ENCODE measurements around the gene TSHZ2. TPM values are rescaled to one million over a fixed set of nuclear protein-coding genes. Genes with fewer than 3 reads are reported as not detected.

Gene TSHZ2
- polyA plus RNA-seq, 1 donor from 2014 or later: 0.73 TPM

DNA sequence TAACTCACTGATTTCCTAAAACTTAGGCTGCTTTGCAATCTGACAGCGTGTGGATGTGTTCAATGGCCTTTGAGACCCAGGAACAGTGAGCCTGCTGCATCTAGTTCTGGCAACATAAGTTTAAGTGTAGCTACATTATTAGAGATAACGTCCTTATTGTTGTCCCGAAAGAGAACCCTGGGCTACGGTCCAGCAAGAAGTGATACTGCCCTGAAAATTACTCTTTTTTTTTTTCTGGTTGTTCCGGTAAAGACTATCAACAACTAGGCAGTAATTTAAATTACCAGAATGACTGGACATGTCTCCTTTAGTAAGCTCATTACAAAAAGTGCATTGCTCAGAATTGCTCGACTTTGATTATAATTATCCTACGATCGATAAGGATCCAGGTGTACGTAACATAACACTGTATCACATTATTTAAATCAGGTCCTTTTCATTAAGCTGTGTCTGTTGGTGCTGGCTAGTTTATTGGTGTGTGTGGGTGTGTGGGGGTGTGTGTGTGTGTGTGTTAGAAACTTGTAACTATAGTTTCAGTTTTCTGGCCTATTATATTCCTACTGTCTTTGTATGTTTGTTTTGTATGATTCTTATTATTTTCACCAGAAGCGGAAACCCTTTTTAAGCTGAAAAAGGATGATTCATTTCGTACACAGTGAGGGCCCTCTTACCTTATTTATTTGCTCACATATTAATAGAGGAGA, 3.0 kb downstream of the TSHZ2 start:
- peaks cover 6 to 26% (median 15%) of the 10 kb centered on the region in 3 donors for H3K4me1 Mint-ChIP-seq
- no peak overlapping the region for H3K27ac Mint-ChIP-seq

DNA sequence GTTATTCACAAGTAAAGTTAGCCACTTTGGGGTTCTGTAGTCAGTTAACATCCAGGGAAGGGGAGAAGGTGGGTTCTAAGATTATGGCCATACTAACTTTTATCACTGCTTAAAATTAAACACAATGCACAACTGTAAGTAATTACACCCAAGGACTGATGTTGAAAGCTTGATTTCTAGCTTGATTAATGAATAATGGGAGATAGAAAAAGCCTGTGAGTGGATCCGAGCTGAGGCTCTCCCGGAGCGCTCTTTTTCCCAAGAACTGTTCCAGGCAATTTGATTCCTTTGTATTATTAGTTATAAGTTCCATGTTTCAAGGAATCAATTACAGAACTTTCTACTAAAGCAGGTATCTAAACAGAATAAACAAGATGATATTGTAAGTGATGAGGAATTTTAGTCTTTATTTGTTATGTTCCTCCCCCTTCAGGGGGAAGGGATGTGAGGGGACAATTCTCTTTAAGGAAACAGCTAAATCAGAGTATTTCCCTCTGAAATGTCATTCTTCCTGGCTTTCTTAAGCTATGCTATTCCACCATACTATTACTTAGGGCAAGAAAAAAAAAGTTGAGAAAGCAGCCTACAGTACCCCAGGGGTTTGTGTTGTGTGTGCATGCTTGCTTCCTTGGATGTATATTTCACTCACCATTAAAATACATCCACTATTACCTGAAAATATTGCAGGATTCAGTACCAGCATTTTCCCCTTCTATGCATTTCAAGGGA, 3.8 kb downstream of the TSHZ2 start:
- H3K4me1 Mint-ChIP-seq: peaks cover 6 to 26% (median 15%) of the 10 kb centered on the region in 3 donors
- peaks cover 0 to 1% (median 0%) of the 10 kb centered on the region in 3 donors for H3K9me3 Mint-ChIP-seq
- H3K4me3 Mint-ChIP-seq: peak overlapping the region in 2 of 4 donors; percentile 86 to 96
- peaks cover 24% of the 10 kb centered on the region for H3K27me3 Mint-ChIP-seq
- no peaks in the 10 kb centered on the region for H3K36me3 Mint-ChIP-seq
- no peak overlapping the region for H3K27ac Mint-ChIP-seq

More for the DNA sequence above, 3.0 kb downstream of the TSHZ2 start:
- Mint-ChIP-seq H3K9me3 (peaks cover 0 to 1% (median 0%) of the 10 kb centered on the region in 3 donors), H3K4me3 (peak overlapping the region; percentile 59 to 96 (median 80)), H3K36me3 (no peaks in the 10 kb centered on the region), H3K27me3 (peaks cover 24% of the 10 kb centered on the region)

GRCh38 chr20:52978851-52979250, 6.7 kb downstream of the TSHZ2 start:
- Mint-ChIP-seq H3K27me3 (peaks cover 17% of the 10 kb centered on the region), H3K4me1 (peaks cover 2 to 17% (median 8%) of the 10 kb centered on the region in 3 donors), H3K9me3 (peaks cover 0 to 1% (median 0%) of the 10 kb centered on the region in 3 donors), H3K4me3 (no peak overlapping the region), H3K36me3 (no peaks in the 10 kb centered on the region), H3K27ac (no peak overlapping the region)

DNA sequence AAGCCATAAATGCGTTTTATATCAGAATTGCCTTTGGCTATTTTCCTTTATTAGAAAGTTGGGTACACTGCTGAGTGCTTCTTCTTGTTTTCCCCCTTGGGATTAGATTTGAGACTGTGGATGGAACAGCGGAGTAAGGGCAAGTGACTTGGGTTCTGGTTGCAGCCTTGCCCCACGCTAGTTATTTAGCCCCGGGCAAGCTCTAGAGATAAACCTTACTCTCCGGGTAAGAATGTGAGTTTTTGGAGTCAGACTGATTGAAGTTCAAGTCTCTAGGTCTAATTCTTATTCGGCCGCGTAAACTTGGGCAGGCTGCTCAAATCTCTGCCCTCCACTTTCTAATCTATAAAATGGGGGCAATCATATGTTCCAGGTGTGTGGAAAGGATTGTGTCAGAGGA, 8.9 kb downstream of the TSHZ2 start:
- Mint-ChIP-seq H3K4me3 (no peak overlapping the region), H3K27me3 (peaks cover 1% of the 10 kb centered on the region), H3K36me3 (no peaks in the 10 kb centered on the region), H3K4me1 (peaks cover 0 to 3% (median 0%) of the 10 kb centered on the region in 3 donors), H3K9me3 (peaks cover 0 to 1% (median 0%) of the 10 kb centered on the region in 3 donors), H3K27ac (no peak overlapping the region)

- H3K4me3 Mint-ChIP-seq: peak overlapping the region in 1 of 4 donors; percentile 28
Measured at GRCh38 chr20:52983726-52984450, 11.7 kb downstream of the TSHZ2 start.

GRCh38 chr20:52984451-52984810, 12.3 kb downstream of the TSHZ2 start:
- H3K27me3 Mint-ChIP-seq: no peaks in the 10 kb centered on the region
- no peaks in the 10 kb centered on the region for H3K36me3 Mint-ChIP-seq
- no peak overlapping the region for H3K27ac Mint-ChIP-seq
- H3K9me3 Mint-ChIP-seq: peaks cover 0 to 1% (median 0%) of the 10 kb centered on the region in 3 donors
- H3K4me1 Mint-ChIP-seq: peaks cover 0 to 3% (median 0%) of the 10 kb centered on the region in 3 donors
- H3K4me3 Mint-ChIP-seq: no peak overlapping the region

More at GRCh38 chr20:52983726-52984450, 11.7 kb downstream of the TSHZ2 start:
- H3K36me3 Mint-ChIP-seq: no peaks in the 10 kb centered on the region
- H3K4me1 Mint-ChIP-seq: peaks cover 0 to 3% (median 0%) of the 10 kb centered on the region in 3 donors
- peaks cover 0 to 1% (median 0%) of the 10 kb centered on the region in 3 donors for H3K9me3 Mint-ChIP-seq
- H3K27ac Mint-ChIP-seq: no peak overlapping the region
- no peaks in the 10 kb centered on the region for H3K27me3 Mint-ChIP-seq

DNA sequence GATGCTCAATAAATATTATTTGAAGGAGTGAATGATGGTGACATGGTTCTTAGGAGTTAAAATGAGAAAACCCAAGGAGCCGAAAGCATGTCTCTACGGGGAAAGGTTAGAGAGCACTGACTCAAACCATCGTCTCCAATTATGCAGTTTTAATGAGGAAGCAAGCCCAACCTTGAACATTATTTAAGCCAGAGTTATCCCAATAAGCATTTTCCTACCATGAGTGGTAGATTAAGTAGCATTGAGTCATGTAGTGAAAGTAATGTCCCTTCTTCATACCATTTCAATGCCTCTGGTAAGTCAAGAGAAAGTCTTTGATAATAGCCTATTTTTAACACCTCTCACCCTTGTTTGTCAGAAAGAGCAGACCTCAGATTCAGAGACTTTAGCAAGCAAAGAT, 13.5 kb downstream of the TSHZ2 start:
- Mint-ChIP-seq H3K27ac (peak overlapping the region in 1 of 3 donors; percentile 27), H3K4me3 (no peak overlapping the region), H3K4me1 (peaks cover 0 to 3% (median 0%) of the 10 kb centered on the region in 3 donors), H3K27me3 (no peaks in the 10 kb centered on the region), H3K9me3 (peaks cover 0 to 1% (median 0%) of the 10 kb centered on the region in 3 donors), H3K36me3 (no peaks in the 10 kb centered on the region)

DNA sequence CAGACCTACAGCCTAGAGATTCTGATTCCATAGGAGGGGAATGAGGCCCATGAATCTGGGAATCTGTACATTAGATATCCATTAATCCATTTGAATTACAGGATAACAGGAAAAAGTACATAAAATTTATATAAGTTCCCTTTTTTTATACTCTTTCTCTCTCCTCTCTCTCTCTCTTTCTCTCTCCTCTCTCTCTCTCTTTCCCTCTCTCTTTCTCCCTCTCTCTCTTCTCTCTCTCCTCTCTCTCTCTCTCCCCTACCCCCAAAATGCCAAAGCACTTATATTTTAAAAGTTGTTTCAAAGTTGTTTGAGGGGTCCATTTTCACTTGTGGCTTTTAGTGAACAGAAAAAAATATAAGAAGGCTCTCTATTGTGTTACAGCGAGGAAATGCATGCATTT, 15.1 kb downstream of the TSHZ2 start:
- Mint-ChIP-seq H3K4me1 (peaks cover 0 to 3% (median 0%) of the 10 kb centered on the region in 3 donors), H3K36me3 (no peaks in the 10 kb centered on the region), H3K27ac (peak overlapping the region in 1 of 3 donors; percentile 51), H3K27me3 (no peaks in the 10 kb centered on the region), H3K4me3 (no peak overlapping the region), H3K9me3 (no peaks in the 10 kb centered on the region)

GRCh38 chr20:52991830-52992229, 19.7 kb downstream of the TSHZ2 start:
- H3K9me3 Mint-ChIP-seq: no peaks in the 10 kb centered on the region
- no peaks in the 10 kb centered on the region for H3K4me1 Mint-ChIP-seq
- H3K27me3 Mint-ChIP-seq: no peaks in the 10 kb centered on the region
- no peaks in the 10 kb centered on the region for H3K36me3 Mint-ChIP-seq
- H3K27ac Mint-ChIP-seq: no peak overlapping the region
- no peak overlapping the region for H3K4me3 Mint-ChIP-seq

GRCh38 chr20:52992632-52993031, 20.5 kb downstream of the TSHZ2 start:
- H3K27ac Mint-ChIP-seq: peak overlapping the region in 1 of 3 donors; percentile 60
- H3K27me3 Mint-ChIP-seq: no peaks in the 10 kb centered on the region
- H3K36me3 Mint-ChIP-seq: no peaks in the 10 kb centered on the region
- H3K4me1 Mint-ChIP-seq: no peaks in the 10 kb centered on the region
- H3K4me3 Mint-ChIP-seq: no peak overlapping the region
- H3K9me3 Mint-ChIP-seq: no peaks in the 10 kb centered on the region

DNA sequence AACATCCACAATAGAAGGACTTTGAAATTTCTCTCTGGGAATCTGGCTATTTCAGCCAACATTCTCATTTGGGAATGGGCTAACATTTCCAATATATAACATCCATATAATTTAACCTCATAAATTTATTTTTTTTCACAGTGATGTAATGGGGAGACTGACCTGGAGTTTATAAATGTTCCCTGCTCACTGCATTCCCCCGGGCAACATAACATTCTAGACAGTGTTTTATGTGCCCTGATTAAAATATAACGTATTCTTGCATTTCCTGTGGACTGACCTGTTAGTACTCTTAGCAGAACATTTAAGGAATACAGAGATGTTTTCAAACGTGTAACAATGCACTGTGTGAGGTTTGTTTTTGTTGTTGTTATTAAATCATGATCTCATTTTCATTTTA, 20.9 kb downstream of the TSHZ2 start:
- Mint-ChIP-seq H3K27me3 (no peaks in the 10 kb centered on the region), H3K4me1 (no peaks in the 10 kb centered on the region), H3K4me3 (no peak overlapping the region), H3K9me3 (no peaks in the 10 kb centered on the region), H3K36me3 (no peaks in the 10 kb centered on the region), H3K27ac (peak overlapping the region in 1 of 3 donors; percentile 60)

- no peak overlapping the region for H3K27ac Mint-ChIP-seq
- no peaks in the 10 kb centered on the region for H3K36me3 Mint-ChIP-seq
- no peaks in the 10 kb centered on the region for H3K27me3 Mint-ChIP-seq
- H3K4me3 Mint-ChIP-seq: no peak overlapping the region
- H3K9me3 Mint-ChIP-seq: peaks cover 0 to 2% (median 0%) of the 10 kb centered on the region in 3 donors
- no peaks in the 10 kb centered on the region for H3K4me1 Mint-ChIP-seq
Measured at GRCh38 chr20:52994184-52994970, 22.2 kb downstream of the TSHZ2 start.

GRCh38 chr20:52996130-52996529, 24.0 kb downstream of the TSHZ2 start:
- H3K4me1 Mint-ChIP-seq: peaks cover 11 to 13% (median 12%) of the 10 kb centered on the region in 3 donors

GRCh38 chr20:52996658-52997057, 24.5 kb downstream of the TSHZ2 start:
- H3K27ac Mint-ChIP-seq: no peak overlapping the region
- no peaks in the 10 kb centered on the region for H3K27me3 Mint-ChIP-seq
- H3K9me3 Mint-ChIP-seq: peaks cover 0 to 2% (median 0%) of the 10 kb centered on the region in 3 donors
- no peaks in the 10 kb centered on the region for H3K36me3 Mint-ChIP-seq
- H3K4me3 Mint-ChIP-seq: no peak overlapping the region
- H3K4me1 Mint-ChIP-seq: peaks cover 14 to 19% (median 15%) of the 10 kb centered on the region in 3 donors

More at GRCh38 chr20:52996130-52996529, 24.0 kb downstream of the TSHZ2 start:
- peaks cover 0 to 2% (median 0%) of the 10 kb centered on the region in 3 donors for H3K9me3 Mint-ChIP-seq
- no peaks in the 10 kb centered on the region for H3K36me3 Mint-ChIP-seq
- H3K27me3 Mint-ChIP-seq: no peaks in the 10 kb centered on the region
- H3K4me3 Mint-ChIP-seq: no peak overlapping the region
- H3K27ac Mint-ChIP-seq: no peak overlapping the region
